Gastrocnemius medialis (tissue), 4 donors: Measurements from ENCODE around the gene PIMREG. TPM values are rescaled to one million over a fixed set of nuclear protein-coding genes. Genes with fewer than 3 reads are reported as not detected.

Experiments used
- ATAC-seq, 2 donors: fragments of 150-250 bp; one replicate each; pipeline ENCODE4 v1.9.1; 2016
- DNase-seq, 2 donors: peaks; one replicate each; pipeline ENCODE4 v3.0.0-alpha.2; 2019
- H3K27ac ChIP-seq, 4 donors: fragments of 200-600 bp; sonication (generic); 1 replicate in 1 of 4; 2 replicates in 3 of 4; pipeline ENCODE4 v1.5.1; 2016 to 2018; ENCODE audit warnings: mild to moderate bottlenecking in 2 of 4, moderate library complexity in 1 of 4
- H3K27me3 ChIP-seq, 3 donors: fragments of 200-600 bp; sonication (generic) in 2 of 3; 1 replicate in 1 of 3; 2 replicates in 2 of 3; pipeline versions ENCODE4 v1.5.1 to v1.6.0; 2016 to 2019; ENCODE audit warnings: mild to moderate bottlenecking in 1 of 3, moderate library complexity in 1 of 3
- H3K36me3 ChIP-seq, 2 donors: fragments of 200-600 bp; sonication (generic) in 1 of 2; one replicate each; pipeline ENCODE4 v1.5.1; 2017 to 2018
- H3K4me1 ChIP-seq, 2 donors: fragments of 200-600 bp; sonication (generic) in 1 of 2; one replicate each; pipeline ENCODE4 v1.5.1; 2016 to 2017; ENCODE audit warnings: mild to moderate bottlenecking in 2 of 2
- H3K4me3 ChIP-seq, 4 donors: fragments of 200-600 bp; sonication (generic) in 3 of 4; 1 replicate in 1 of 4; 2 replicates in 3 of 4; pipeline ENCODE4 v1.5.1; 2016 to 2019; ENCODE audit warnings: mild to moderate bottlenecking in 2 of 4
- H3K9me3 ChIP-seq, 3 donors: fragments of 200-600 bp; sonication (generic) in 2 of 3; 1 replicate in 1 of 3; 2 replicates in 2 of 3; pipeline ENCODE4 v1.5.1; 2016 to 2019
- POLR2A ChIP-seq, 2 donors: fragments of 450-650 bp; IDR thresholded peaks; one replicate each; pipeline ENCODE4 v1.6.1; 2017; ENCODE audit warnings: antibody characterized with exemption in 2 of 2, mild to moderate bottlenecking in 2 of 2, moderate library complexity in 2 of 2
- in situ Hi-C, 4 donors: fragments of 200-750 bp; cut with MboI; loops; one replicate each; pipeline versions ENCODE4 v1.15.0 to v1.8.0; 2017; ENCODE audit warnings: low sequenced_read_pairs in 4 of 4
- intact Hi-C: fragments of 100-400 bp; cut with DNase I; formaldehyde crosslinking; loops from one replicate; pipeline ENCODE4 v1.15.1; 2023; ENCODE audit warnings: low total_unique reads
- total RNA-seq, 4 donors: library from RNA; depleted of rRNA; stranded (reverse); fragments of >200 nt; gene quantifications; one replicate each; pipeline versions ENCODE4 v1.1.0 to v1.2.3, GENCODE V29; 2016
- TF ChIP-seq, protein P1 (sequence below), 5 experiments: fragments of 450-650 bp in 3 of 5; fragments of 200-600 bp in 2 of 5; sonication (generic) in 2 of 5; IDR thresholded peaks in 4 of 5; conservative IDR thresholded peaks in 1 of 5; 1 replicate in 4 of 5; 2 replicates in 1 of 5; pipeline ENCODE4 v1.5.1; 2016 to 2019; ENCODE audit warnings: antibody characterized with exemption in 5 of 5, mild to moderate bottlenecking in 3 of 5, moderate library complexity in 3 of 5

PIMREG gene
- total RNA-seq, 4 donors from 2014 or later, result 0.51 TPM; not detected in 3

- DNase-seq (no peak), ATAC-seq (no peak)
- H3K36me3 ChIP-seq, result no peaks in the 10 kb centered on the region
- intact Hi-C loops, result loop anchor here (10.0 kb wide), 1 partner anchor 79 kb away; the partner anchor contains the start of gene PITPNM3
- H3K27me3 ChIP-seq, result no peaks in the 10 kb centered on the region
- no peaks in the 10 kb centered on the region for H3K9me3 ChIP-seq
- no peak overlapping the region for H3K27ac ChIP-seq
- TF ChIP-seq, protein P1, sequence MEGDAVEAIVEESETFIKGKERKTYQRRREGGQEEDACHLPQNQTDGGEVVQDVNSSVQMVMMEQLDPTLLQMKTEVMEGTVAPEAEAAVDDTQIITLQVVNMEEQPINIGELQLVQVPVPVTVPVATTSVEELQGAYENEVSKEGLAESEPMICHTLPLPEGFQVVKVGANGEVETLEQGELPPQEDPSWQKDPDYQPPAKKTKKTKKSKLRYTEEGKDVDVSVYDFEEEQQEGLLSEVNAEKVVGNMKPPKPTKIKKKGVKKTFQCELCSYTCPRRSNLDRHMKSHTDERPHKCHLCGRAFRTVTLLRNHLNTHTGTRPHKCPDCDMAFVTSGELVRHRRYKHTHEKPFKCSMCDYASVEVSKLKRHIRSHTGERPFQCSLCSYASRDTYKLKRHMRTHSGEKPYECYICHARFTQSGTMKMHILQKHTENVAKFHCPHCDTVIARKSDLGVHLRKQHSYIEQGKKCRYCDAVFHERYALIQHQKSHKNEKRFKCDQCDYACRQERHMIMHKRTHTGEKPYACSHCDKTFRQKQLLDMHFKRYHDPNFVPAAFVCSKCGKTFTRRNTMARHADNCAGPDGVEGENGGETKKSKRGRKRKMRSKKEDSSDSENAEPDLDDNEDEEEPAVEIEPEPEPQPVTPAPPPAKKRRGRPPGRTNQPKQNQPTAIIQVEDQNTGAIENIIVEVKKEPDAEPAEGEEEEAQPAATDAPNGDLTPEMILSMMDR (IDR thresholded peaks at IDR 0.05 in 4 of 5, conservative IDR thresholded peaks at IDR 0.05 in 1 of 5), result no peak
- no peak for TF ChIP-seq POLR2A (IDR thresholded peaks at IDR 0.05)
- H3K4me1 ChIP-seq, result peaks cover 4 to 6% of the 10 kb centered on the region in 2 donors
- no peak overlapping the region for H3K4me3 ChIP-seq
- in situ Hi-C loops, result no loop called here
Observed at GRCh38 chr17:6475411-6475810, 31.2 kb downstream of the PIMREG start.

DNA sequence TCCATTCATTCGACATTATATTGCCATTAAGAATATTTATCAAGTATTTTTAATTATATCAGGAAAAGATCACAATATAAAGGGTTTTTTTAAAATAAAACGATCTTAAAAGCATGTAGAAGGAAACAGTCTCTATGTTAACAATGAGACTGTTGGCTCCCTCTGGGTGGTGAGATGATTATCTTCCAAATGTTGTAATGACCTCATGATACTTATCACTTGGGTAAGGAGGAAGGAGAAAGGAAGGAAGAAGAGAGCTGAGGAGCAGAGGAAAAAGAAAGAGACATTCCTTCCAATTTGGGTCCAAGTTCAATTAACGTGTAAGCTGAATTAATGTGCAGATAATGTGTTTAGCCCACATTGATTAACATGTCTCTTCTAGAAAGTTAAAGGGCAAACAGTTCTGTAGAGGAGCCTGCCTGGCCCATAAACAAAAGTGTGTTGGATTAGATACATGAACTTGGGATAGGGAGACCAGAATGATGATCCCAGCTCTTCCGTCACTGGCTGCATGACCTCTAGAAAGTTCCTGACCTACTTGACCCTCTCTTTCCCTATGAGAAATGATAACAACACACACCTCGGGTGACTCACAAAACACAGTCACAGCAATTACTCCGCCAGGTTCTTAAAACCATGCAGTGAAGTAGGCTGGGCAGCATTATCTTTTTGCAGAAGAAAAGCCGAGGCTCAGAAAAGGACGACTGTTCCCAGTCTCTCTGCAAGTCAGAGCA lies 32.0 kb downstream of the PIMREG start:
- ATAC-seq (no peak), DNase-seq (no peak)
- Histone ChIP-seq H3K4me1 (peaks cover 4 to 6% of the 10 kb centered on the region in 2 donors), H3K9me3 (no peaks in the 10 kb centered on the region), H3K36me3 (no peaks in the 10 kb centered on the region), H3K4me3 (no peak overlapping the region), H3K27ac (no peak overlapping the region), H3K27me3 (no peaks in the 10 kb centered on the region)
- TF ChIP-seq POLR2A (IDR thresholded peaks at IDR 0.05), result no peak
- TF ChIP-seq, protein P1 (IDR thresholded peaks at IDR 0.05 in 4 of 5, conservative IDR thresholded peaks at IDR 0.05 in 1 of 5), result no peak
- intact Hi-C loops, result loop anchor here (10.0 kb wide), 1 partner anchor 79 kb away; the partner anchor contains the start of gene PITPNM3
- in situ Hi-C loops, result no loop called here

DNA sequence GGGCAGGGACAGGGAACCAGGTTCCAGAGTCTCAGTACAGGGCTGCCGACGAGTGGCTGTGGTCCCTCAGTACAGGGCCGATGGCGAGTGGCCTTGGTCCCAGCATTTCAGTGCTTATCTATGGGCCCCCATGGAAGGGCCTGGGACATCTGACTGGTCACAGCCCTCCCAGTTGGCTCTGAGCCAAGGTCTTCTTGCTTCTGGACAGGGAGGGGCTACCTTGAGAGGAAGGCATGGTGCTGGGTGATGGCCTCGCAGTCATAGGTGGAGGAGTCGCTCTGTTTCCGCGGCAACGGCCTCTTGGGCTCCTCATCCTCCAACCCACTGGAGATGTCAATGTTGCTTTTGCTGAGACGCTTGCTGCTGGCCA lies 32.5 kb downstream of the PIMREG start:
- Histone ChIP-seq H3K9me3 (no peaks in the 10 kb centered on the region), H3K4me1 (peaks cover under 1 to 1% of the 10 kb centered on the region in 2 donors), H3K27me3 (no peaks in the 10 kb centered on the region), H3K4me3 (no peak overlapping the region), H3K36me3 (no peaks in the 10 kb centered on the region), H3K27ac (no peak overlapping the region)
- DNase-seq, result no peak
- ATAC-seq, result no peak
- intact Hi-C loops, result loop anchor here (10.0 kb wide), 1 partner anchor 78 kb away; the partner anchor contains the start of gene PITPNM3
- in situ Hi-C loops, result no loop called here
- TF ChIP-seq, protein P1 (IDR thresholded peaks at IDR 0.05 in 4 of 5, conservative IDR thresholded peaks at IDR 0.05 in 1 of 5), result no peak
- TF ChIP-seq POLR2A (IDR thresholded peaks at IDR 0.05), result no peak

- intact Hi-C loops, result loop anchor here (10.0 kb wide), 1 partner anchor 77 kb away; the partner anchor contains the start of gene PITPNM3
- no peaks in the 10 kb centered on the region for H3K36me3 ChIP-seq
- DNase-seq, result no peak
Observed at GRCh38 chr17:6477831-6478383, 33.7 kb downstream of the PIMREG start.

More at GRCh38 chr17:6477831-6478383, 33.7 kb downstream of the PIMREG start:
- in situ Hi-C loops, result no loop called here
- ATAC-seq, result no peak
- no peak overlapping the region for H3K27ac ChIP-seq
- no peak overlapping the region for H3K4me3 ChIP-seq
- TF ChIP-seq, protein P1 (IDR thresholded peaks at IDR 0.05 in 4 of 5, conservative IDR thresholded peaks at IDR 0.05 in 1 of 5), result no peak
- no peak for TF ChIP-seq POLR2A (IDR thresholded peaks at IDR 0.05)
- no peaks in the 10 kb centered on the region for H3K27me3 ChIP-seq
- H3K4me1 ChIP-seq, result no peaks in the 10 kb centered on the region
- no peaks in the 10 kb centered on the region for H3K9me3 ChIP-seq
